ENCODE results near the gene TMTC3. TPM values are rescaled to one million over a fixed set of nuclear protein-coding genes. Genes with fewer than 3 reads are reported as not detected.

The TMTC3 gene
- total and polyA plus RNA-seq, 2 experiments from 2014 or later = 17.7 to 53.8 TPM

DNA sequence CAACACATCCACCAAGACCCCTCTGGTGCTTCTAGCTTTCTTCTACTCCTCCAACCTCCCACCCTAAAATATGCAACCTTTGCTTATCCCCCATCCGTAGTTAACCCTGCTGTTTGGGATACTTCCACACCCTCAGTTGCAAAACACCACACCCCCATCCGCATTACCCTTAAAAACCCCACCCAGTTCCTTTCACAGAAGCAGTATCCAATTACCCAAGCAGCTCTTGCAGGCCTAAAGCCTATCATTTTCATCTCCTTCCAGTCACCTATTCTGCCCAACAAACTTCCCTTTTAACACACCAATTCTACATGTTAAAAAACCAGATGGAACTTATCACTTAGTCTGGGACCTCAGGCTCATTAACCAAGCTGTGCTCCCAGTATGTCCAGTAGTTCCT is 88.2 kb downstream of the TMTC3 start:
- no peak overlapping the region for H3K4me3 ChIP-seq
- TF ChIP-seq CREB1 (CRISPR knock-in tag; IDR thresholded peaks at IDR 0.05; ENCODE audit: low read depth) (no peak), STAT1 (IDR thresholded peaks at IDR 0.05; ENCODE audit: unreplicated experiment) (no peak)
- no peaks in the 10 kb centered on the region; the same call in 2 of the 3 replicates for H3K9me3 Mint-ChIP-seq
- no peaks in the 10 kb centered on the region for H4K20me1 ChIP-seq (replicated peaks; ENCODE audit: insufficient read depth)
- no peaks in the 10 kb centered on the region for H3K27me3 ChIP-seq (ENCODE audit: insufficient read depth)
- no peak overlapping the region for H2AFZ ChIP-seq
- no peak overlapping the region for H3K4me3 Mint-ChIP-seq
- no peak overlapping the region for H3K4me2 ChIP-seq
- H3K4me1 Mint-ChIP-seq = peaks cover 14% of the 10 kb centered on the region
- DNase-seq (ENCODE audit: low spot score) (no peak), ATAC-seq (no peak)
- H3K36me3 Mint-ChIP-seq (ENCODE audit: low read depth) = no peaks in the 10 kb centered on the region
- no peak overlapping the region for H3K27ac ChIP-seq (ENCODE audit: low read depth)
- peaks cover 10% of the 10 kb centered on the region; the same call in 1 of the 2 replicates for H3K9me2 ChIP-seq (ENCODE audit: insufficient read depth)
- H3K4me1 ChIP-seq (ENCODE audit: insufficient read depth) = peaks cover 21% of the 10 kb centered on the region
- H3K79me2 ChIP-seq (replicated peaks; ENCODE audit: insufficient read depth) = no peaks in the 10 kb centered on the region
- H3F3A ChIP-seq (replicated peaks; ENCODE audit: low read depth) = no peaks in the 10 kb centered on the region
- H3K27me3 Mint-ChIP-seq (ENCODE audit: insufficient read depth, low read depth, poor library complexity) = peaks cover 1% of the 10 kb centered on the region
- no peak overlapping the region for H3K27ac Mint-ChIP-seq
- H3K36me3 ChIP-seq (ENCODE audit: insufficient read depth) = no peaks in the 10 kb centered on the region

DNA sequence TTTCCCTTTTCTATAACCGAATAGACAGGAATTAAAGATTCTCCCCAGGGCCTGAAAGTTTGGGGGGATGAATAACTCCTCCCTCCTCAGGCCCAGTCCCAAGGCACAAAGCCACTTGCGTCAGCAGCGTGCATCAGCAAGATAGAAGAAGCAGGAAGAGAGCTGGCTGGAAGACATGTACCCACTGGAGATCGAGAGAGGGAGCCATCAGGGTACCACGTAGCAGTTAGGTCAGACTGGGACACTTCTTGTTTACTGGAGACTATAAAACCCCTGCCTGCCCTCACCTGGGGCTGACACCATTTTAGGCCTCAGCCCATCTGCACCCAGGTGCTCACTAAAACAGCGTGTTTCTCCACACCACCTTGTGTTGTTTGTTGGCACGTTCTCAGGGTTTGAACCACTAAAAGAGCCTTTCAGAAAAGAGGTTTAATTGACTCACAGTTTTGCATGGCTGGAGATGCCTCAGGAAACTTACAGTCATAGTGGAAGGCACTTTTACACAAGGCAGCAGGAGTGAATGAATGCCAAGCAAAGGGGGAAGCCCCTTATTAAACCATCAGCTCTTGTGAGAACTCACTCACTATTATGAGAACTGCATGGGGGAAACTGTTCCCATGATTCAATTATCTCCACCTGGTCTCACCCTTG is 93.2 kb downstream of the TMTC3 start:
- no peaks in the 10 kb centered on the region for H3K27me3 Mint-ChIP-seq (ENCODE audit: insufficient read depth, low read depth, poor library complexity)
- no peaks in the 10 kb centered on the region for H3K36me3 Mint-ChIP-seq (ENCODE audit: low read depth)
- peaks cover 5% of the 10 kb centered on the region; the same call in 1 of the 3 replicates for H3K9me3 Mint-ChIP-seq
- Histone ChIP-seq H3K27ac (ENCODE audit: low read depth) (no peak overlapping the region), H2AFZ (peak overlapping the region; percentile 1; the same call in 1 of the 2 replicates), H3K79me2 (replicated peaks; ENCODE audit: insufficient read depth) (no peaks in the 10 kb centered on the region), H3K4me1 (ENCODE audit: insufficient read depth) (no peaks in the 10 kb centered on the region), H3K4me3 (no peak overlapping the region), H3K4me2 (no peak overlapping the region), H3K36me3 (ENCODE audit: insufficient read depth) (no peaks in the 10 kb centered on the region), H4K20me1 (replicated peaks; ENCODE audit: insufficient read depth) (no peaks in the 10 kb centered on the region), H3K27me3 (ENCODE audit: insufficient read depth) (no peaks in the 10 kb centered on the region), H3K9me2 (ENCODE audit: insufficient read depth) (no peaks in the 10 kb centered on the region), H3F3A (replicated peaks; ENCODE audit: low read depth) (no peaks in the 10 kb centered on the region)
- ATAC-seq (no peak), DNase-seq (ENCODE audit: low spot score) (no peak)
- H3K27ac Mint-ChIP-seq = no peak overlapping the region
- no peaks in the 10 kb centered on the region for H3K4me1 Mint-ChIP-seq
- no peak overlapping the region for H3K4me3 Mint-ChIP-seq
- TF ChIP-seq CREB1 (CRISPR knock-in tag; IDR thresholded peaks at IDR 0.05; ENCODE audit: low read depth) (no peak), POLR2AphosphoS5 (IDR thresholded peaks at IDR 0.05; ENCODE audit: low read depth) (no peak), EZH2phosphoT487 (IDR thresholded peaks at IDR 0.05; ENCODE audit: unreplicated experiment) (no peak), ZNF331 (CRISPR knock-in tag; IDR thresholded peaks at IDR 0.05; ENCODE audit: low read depth) (no peak), ZNF114 (CRISPR knock-in tag; IDR thresholded peaks at IDR 0.05) (no peak), EZH2 (IDR thresholded peaks at IDR 0.05; ENCODE audit: low read depth, unreplicated experiment) (no peak), JUNB (IDR thresholded peaks at IDR 0.05; ENCODE audit: unreplicated experiment) (no peak)
- TF ChIP-seq, protein P1, sequence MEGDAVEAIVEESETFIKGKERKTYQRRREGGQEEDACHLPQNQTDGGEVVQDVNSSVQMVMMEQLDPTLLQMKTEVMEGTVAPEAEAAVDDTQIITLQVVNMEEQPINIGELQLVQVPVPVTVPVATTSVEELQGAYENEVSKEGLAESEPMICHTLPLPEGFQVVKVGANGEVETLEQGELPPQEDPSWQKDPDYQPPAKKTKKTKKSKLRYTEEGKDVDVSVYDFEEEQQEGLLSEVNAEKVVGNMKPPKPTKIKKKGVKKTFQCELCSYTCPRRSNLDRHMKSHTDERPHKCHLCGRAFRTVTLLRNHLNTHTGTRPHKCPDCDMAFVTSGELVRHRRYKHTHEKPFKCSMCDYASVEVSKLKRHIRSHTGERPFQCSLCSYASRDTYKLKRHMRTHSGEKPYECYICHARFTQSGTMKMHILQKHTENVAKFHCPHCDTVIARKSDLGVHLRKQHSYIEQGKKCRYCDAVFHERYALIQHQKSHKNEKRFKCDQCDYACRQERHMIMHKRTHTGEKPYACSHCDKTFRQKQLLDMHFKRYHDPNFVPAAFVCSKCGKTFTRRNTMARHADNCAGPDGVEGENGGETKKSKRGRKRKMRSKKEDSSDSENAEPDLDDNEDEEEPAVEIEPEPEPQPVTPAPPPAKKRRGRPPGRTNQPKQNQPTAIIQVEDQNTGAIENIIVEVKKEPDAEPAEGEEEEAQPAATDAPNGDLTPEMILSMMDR (conservative IDR thresholded peaks at IDR 0.05; ENCODE audit: low read depth in 2 of 2) = no peak
- TF ChIP-seq, protein P2, sequence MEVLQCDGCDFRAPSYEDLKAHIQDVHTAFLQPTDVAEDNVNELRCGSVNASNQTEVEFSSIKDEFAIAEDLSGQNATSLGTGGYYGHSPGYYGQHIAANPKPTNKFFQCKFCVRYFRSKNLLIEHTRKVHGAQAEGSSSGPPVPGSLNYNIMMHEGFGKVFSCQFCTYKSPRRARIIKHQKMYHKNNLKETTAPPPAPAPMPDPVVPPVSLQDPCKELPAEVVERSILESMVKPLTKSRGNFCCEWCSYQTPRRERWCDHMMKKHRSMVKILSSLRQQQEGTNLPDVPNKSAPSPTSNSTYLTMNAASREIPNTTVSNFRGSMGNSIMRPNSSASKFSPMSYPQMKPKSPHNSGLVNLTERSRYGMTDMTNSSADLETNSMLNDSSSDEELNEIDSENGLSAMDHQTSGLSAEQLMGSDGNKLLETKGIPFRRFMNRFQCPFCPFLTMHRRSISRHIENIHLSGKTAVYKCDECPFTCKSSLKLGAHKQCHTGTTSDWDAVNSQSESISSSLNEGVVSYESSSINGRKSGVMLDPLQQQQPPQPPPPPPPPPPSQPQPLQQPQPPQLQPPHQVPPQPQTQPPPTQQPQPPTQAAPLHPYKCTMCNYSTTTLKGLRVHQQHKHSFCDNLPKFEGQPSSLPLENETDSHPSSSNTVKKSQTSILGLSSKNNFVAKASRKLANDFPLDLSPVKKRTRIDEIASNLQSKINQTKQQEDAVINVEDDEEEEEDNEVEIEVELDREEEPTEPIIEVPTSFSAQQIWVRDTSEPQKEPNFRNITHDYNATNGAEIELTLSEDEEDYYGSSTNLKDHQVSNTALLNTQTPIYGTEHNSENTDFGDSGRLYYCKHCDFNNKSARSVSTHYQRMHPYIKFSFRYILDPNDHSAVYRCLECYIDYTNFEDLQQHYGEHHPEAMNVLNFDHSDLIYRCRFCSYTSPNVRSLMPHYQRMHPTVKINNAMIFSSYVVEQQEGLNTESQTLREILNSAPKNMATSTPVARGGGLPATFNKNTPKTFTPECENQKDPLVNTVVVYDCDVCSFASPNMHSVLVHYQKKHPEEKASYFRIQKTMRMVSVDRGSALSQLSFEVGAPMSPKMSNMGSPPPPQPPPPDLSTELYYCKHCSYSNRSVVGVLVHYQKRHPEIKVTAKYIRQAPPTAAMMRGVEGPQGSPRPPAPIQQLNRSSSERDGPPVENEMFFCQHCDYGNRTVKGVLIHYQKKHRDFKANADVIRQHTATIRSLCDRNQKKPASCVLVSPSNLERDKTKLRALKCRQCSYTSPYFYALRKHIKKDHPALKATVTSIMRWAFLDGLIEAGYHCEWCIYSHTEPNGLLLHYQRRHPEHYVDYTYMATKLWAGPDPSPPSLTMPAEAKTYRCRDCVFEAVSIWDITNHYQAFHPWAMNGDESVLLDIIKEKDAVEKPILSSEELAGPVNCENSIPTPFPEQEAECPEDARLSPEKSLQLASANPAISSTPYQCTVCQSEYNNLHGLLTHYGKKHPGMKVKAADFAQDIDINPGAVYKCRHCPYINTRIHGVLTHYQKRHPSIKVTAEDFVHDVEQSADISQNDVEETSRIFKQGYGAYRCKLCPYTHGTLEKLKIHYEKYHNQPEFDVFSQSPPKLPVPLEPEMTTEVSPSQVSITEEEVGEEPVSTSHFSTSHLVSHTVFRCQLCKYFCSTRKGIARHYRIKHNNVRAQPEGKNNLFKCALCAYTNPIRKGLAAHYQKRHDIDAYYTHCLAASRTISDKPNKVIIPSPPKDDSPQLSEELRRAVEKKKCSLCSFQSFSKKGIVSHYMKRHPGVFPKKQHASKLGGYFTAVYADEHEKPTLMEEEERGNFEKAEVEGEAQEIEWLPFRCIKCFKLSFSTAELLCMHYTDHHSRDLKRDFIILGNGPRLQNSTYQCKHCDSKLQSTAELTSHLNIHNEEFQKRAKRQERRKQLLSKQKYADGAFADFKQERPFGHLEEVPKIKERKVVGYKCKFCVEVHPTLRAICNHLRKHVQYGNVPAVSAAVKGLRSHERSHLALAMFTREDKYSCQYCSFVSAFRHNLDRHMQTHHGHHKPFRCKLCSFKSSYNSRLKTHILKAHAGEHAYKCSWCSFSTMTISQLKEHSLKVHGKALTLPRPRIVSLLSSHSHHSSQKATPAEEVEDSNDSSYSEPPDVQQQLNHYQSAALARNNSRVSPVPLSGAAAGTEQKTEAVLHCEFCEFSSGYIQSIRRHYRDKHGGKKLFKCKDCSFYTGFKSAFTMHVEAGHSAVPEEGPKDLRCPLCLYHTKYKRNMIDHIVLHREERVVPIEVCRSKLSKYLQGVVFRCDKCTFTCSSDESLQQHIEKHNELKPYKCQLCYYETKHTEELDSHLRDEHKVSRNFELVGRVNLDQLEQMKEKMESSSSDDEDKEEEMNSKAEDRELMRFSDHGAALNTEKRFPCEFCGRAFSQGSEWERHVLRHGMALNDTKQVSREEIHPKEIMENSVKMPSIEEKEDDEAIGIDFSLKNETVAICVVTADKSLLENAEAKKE (CRISPR knock-in tag; IDR thresholded peaks at IDR 0.05) = no peak
- TF ChIP-seq, protein P3, sequence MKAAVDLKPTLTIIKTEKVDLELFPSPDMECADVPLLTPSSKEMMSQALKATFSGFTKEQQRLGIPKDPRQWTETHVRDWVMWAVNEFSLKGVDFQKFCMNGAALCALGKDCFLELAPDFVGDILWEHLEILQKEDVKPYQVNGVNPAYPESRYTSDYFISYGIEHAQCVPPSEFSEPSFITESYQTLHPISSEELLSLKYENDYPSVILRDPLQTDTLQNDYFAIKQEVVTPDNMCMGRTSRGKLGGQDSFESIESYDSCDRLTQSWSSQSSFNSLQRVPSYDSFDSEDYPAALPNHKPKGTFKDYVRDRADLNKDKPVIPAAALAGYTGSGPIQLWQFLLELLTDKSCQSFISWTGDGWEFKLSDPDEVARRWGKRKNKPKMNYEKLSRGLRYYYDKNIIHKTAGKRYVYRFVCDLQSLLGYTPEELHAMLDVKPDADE (IDR thresholded peaks at IDR 0.05) = no peak
